OCI-LY7 (cell line): ENCODE data around the gene MPPED1. TPM values are rescaled to one million over a fixed set of nuclear protein-coding genes. Genes with fewer than 3 reads are reported as not detected.

Experiments
- BruUV-seq: library from RNA; stranded (reverse); fragments of 400-500 nt; replicated peaks from 2 replicates; lab custom pipeline; 2021; lab: Mats Ljungman, UMichigan
- CTCF ChIA-PET: fragments of 300-600 bp; sonication (Branson Sonifier 250); formaldehyde crosslinking; loops from one replicate; lab custom pipeline; 2022; ENCODE audit warnings: antibody characterized with exemption; ENCODE audit not compliant: unreplicated experiment; lab: Charles Lee
- POLR2A ChIA-PET: fragments of 300-600 bp; sonication (Branson Sonifier 250); formaldehyde crosslinking; loops from one replicate; lab custom pipeline; 2022; ENCODE audit warnings: antibody characterized with exemption; lab: Charles Lee
- DNase-seq: peaks from one replicate; pipeline ENCODE4 v3.0.0-alpha.2; 2015; ENCODE audit warnings: low spot score
- H2AFZ ChIP-seq: fragments of 200-600 bp; sonication (generic), shearing (Covaris generic); 2 replicates; pipeline ENCODE4 v1.6.1; 2014; ENCODE audit warnings: mild to moderate bottlenecking, antibody characterized with exemption, low read length, moderate library complexity
- H3K27ac ChIP-seq: fragments of 200-600 bp; sonication (generic); 2 replicates; pipeline ENCODE4 v1.5.1; 2014; ENCODE audit warnings: mixed run types, low read depth, mild to moderate bottlenecking, moderate library complexity, low read length, inconsistent platforms; ENCODE audit not compliant: poor library complexity, severe bottlenecking
- H3K36me3 ChIP-seq: fragments of 200-600 bp; sonication (generic); 2 replicates; pipeline ENCODE4 v1.6.1; 2014; ENCODE audit warnings: mild to moderate bottlenecking, antibody characterized with exemption, low read length, moderate library complexity, mixed read lengths; ENCODE audit not compliant: insufficient read depth
- H3K4me1 ChIP-seq: fragments of 200-600 bp; sonication (generic); 2 replicates; pipeline ENCODE4 v1.5.1; 2014; ENCODE audit warnings: mild to moderate bottlenecking, low read length; ENCODE audit not compliant: insufficient read depth, poor library complexity, severe bottlenecking
- H3K4me2 ChIP-seq: fragments of 200-600 bp; sonication (generic); 2 replicates; pipeline ENCODE4 v1.6.1; 2014; ENCODE audit warnings: mild to moderate bottlenecking, low read length
- H3K4me3 ChIP-seq: fragments of 200-600 bp; sonication (generic); 2 replicates; pipeline ENCODE4 v1.5.1; 2014; ENCODE audit warnings: mild to moderate bottlenecking, low read depth, low read length; ENCODE audit not compliant: poor library complexity, severe bottlenecking
- H3K79me2 ChIP-seq: fragments of 200-600 bp; sonication (generic); 2 replicates; pipeline ENCODE4 v1.6.1; 2016; ENCODE audit warnings: low read depth, mild to moderate bottlenecking, low read length, moderate library complexity, mixed read lengths; ENCODE audit not compliant: insufficient read depth
- H3K9me2 ChIP-seq: fragments of 200-600 bp; sonication (generic); 2 replicates; pipeline ENCODE4 v1.6.1; 2016; ENCODE audit warnings: mild to moderate bottlenecking, low read length, mixed read lengths; ENCODE audit not compliant: insufficient read depth
- H3K9me3 ChIP-seq: fragments of 200-600 bp; sonication (generic); 2 replicates; pipeline ENCODE4 v1.6.1; 2014; ENCODE audit warnings: mild to moderate bottlenecking, mixed run types, low read length, mixed read lengths
- H4K20me1 ChIP-seq: fragments of 200-600 bp; sonication (generic); 2 replicates; pipeline ENCODE4 v1.6.1; 2014; ENCODE audit warnings: mild to moderate bottlenecking, antibody characterized with exemption, low read length, moderate library complexity, mixed read lengths; ENCODE audit not compliant: insufficient read depth
- EZH2phosphoT487 ChIP-seq: fragments of 200-600 bp; sonication (generic); IDR thresholded peaks from 2 replicates; pipeline ENCODE4 v1.6.1; 2018; ENCODE audit warnings: low read depth, borderline replicate concordance, mild to moderate bottlenecking, mixed run types, antibody characterized with exemption, low read length, moderate library complexity, mixed read lengths
- intact Hi-C: fragments of 100-400 bp; cut with micrococcal nuclease; formaldehyde crosslinking; loops from one replicate; pipeline ENCODE4 v1.10.0; 2022; ENCODE audit not compliant: unreplicated experiment
- total RNA-seq, 2 experiments: library from RNA; depleted of rRNA in 1 of 2; stranded (reverse); fragments of >200 nt in 1 of 2; shearing (Covaris generic) in 1 of 2; gene quantifications; 2 replicates each; pipeline ENCODE4 v1.2.3, GENCODE V29; 2014 to 2022
- TF ChIP-seq, protein P1 (sequence below): fragments of 200-600 bp; sonication (generic); conservative IDR thresholded peaks from 2 replicates; pipeline ENCODE4 v1.5.1; 2014; ENCODE audit warnings: mild to moderate bottlenecking, antibody characterized with exemption, low read length, moderate library complexity, mixed read lengths

The MPPED1 gene
- total RNA-seq, 2 experiments from 2014 or later = not detected

DNA sequence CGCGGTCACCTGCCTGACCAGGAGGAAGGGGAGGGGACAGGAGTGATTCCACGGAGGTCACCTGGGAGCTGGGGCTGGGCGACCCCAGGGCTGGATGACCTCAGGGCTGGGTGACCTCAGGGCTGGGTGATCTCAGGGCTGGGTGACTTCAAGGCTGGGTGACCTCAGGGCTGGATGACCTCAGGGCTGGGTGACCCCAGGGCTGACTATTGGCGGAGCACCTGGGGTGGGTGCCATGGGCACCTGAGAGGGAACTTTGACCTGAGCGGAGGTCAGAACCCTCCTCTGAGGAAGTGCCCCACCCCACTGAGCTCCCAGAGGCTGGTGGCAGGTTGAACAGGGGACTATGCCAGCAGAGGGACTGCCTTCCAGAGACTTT, 11.8 kb upstream of the MPPED1 start:
- no peak overlapping the region for H3K27ac ChIP-seq
- no peaks in the 10 kb centered on the region for H3K36me3 ChIP-seq
- no peaks in the 10 kb centered on the region for H4K20me1 ChIP-seq
- no peaks in the 10 kb centered on the region for H3K9me3 ChIP-seq
- BruUV-seq = no TSS peak
- no peak overlapping the region for H3K4me2 ChIP-seq
- H3K4me3 ChIP-seq = no peak overlapping the region
- H2AFZ ChIP-seq = no peak overlapping the region
- H3K9me2 ChIP-seq = no peaks in the 10 kb centered on the region
- H3K4me1 ChIP-seq = no peaks in the 10 kb centered on the region
- H3K79me2 ChIP-seq = no peaks in the 10 kb centered on the region
- intact Hi-C loops = no loop called here
- POLR2A ChIA-PET = no interaction called here
- TF ChIP-seq, protein P1, sequence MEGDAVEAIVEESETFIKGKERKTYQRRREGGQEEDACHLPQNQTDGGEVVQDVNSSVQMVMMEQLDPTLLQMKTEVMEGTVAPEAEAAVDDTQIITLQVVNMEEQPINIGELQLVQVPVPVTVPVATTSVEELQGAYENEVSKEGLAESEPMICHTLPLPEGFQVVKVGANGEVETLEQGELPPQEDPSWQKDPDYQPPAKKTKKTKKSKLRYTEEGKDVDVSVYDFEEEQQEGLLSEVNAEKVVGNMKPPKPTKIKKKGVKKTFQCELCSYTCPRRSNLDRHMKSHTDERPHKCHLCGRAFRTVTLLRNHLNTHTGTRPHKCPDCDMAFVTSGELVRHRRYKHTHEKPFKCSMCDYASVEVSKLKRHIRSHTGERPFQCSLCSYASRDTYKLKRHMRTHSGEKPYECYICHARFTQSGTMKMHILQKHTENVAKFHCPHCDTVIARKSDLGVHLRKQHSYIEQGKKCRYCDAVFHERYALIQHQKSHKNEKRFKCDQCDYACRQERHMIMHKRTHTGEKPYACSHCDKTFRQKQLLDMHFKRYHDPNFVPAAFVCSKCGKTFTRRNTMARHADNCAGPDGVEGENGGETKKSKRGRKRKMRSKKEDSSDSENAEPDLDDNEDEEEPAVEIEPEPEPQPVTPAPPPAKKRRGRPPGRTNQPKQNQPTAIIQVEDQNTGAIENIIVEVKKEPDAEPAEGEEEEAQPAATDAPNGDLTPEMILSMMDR = no peak
- no peak for TF ChIP-seq EZH2phosphoT487
- CTCF ChIA-PET = no interaction called here
- DNase-seq = no peak

DNA sequence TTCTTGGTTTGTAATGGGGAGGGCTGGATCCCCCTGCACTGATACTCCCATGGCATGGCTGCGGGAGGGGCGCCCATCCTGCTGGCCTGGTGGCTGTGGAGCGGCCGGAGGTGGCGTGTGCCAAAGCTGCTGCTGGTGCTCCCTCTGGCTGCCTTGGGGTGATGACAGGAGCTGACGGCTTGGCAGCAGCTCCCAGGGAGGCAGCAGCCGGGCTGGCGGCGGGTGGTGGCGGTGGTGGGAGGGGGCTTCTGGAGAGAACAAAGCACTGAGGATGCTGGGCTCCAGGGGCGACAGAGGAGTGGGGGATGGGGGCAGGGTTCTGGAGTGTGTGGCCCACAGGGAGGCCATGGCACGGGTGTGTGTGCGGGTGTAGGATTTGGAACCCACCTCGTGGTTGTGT, 11.4 kb upstream of the MPPED1 start:
- Histone ChIP-seq H3K27ac (no peak overlapping the region), H3K4me2 (no peak overlapping the region), H3K36me3 (no peaks in the 10 kb centered on the region), H3K79me2 (no peaks in the 10 kb centered on the region), H3K9me2 (no peaks in the 10 kb centered on the region), H3K4me3 (no peak overlapping the region), H3K9me3 (no peaks in the 10 kb centered on the region), H4K20me1 (no peaks in the 10 kb centered on the region), H2AFZ (no peak overlapping the region), H3K4me1 (no peaks in the 10 kb centered on the region)
- BruUV-seq = no TSS peak
- TF ChIP-seq, protein P1 = no peak
- TF ChIP-seq EZH2phosphoT487 = no peak
- CTCF ChIA-PET = no interaction called here
- intact Hi-C loops = no loop called here
- POLR2A ChIA-PET = no interaction called here
- DNase-seq = no peak

DNA sequence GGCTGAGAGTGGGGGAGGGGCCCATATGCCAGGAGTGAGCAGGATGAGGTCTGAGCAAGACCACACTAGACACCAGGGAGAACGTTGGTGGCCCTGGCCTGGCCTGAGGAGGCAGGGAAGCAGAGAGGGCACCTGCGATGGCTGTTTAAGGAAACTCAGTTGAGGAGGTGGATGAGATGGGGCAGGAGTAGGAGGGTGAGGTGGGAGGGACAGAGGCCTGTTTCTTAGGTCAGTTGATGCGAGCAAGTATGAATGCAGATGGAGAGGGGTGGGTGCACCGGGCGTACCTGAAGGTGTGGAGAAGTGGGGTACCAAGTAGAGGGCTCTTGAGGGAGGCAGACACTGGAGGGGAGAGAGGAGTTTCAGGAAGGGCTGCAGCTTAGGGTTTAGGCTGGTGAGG, 10.6 kb upstream of the MPPED1 start:
- intact Hi-C loops = no loop called here
- no peak overlapping the region for H3K27ac ChIP-seq
- H3K36me3 ChIP-seq = no peaks in the 10 kb centered on the region
- no peaks in the 10 kb centered on the region for H3K9me3 ChIP-seq
- no peak overlapping the region for H3K4me3 ChIP-seq
- CTCF ChIA-PET = no interaction called here
- H3K4me1 ChIP-seq = no peaks in the 10 kb centered on the region
- no peak for DNase-seq
- no peaks in the 10 kb centered on the region for H4K20me1 ChIP-seq
- TF ChIP-seq, protein P1 = no peak
- no peak for TF ChIP-seq EZH2phosphoT487
- POLR2A ChIA-PET = no interaction called here
- no TSS peak for BruUV-seq
- no peak overlapping the region for H3K4me2 ChIP-seq
- no peaks in the 10 kb centered on the region for H3K79me2 ChIP-seq
- H3K9me2 ChIP-seq = no peaks in the 10 kb centered on the region
- no peak overlapping the region for H2AFZ ChIP-seq
